Measurements from ENCODE around the gene SMARCD3. TPM values are rescaled to one million over a fixed set of nuclear protein-coding genes. Genes with fewer than 3 reads are reported as not detected.
A peak's percentile ranks its signal among the peaks of the same experiment; 100 is the strongest.

Gene SMARCD3
- total and polyA plus RNA-seq, 9 of the 15 experiments (the other 6 are each of a cell fraction or from before 2014, with no cell fraction given): 0.43 to 3.6 (median 2.6) TPM

DNA sequence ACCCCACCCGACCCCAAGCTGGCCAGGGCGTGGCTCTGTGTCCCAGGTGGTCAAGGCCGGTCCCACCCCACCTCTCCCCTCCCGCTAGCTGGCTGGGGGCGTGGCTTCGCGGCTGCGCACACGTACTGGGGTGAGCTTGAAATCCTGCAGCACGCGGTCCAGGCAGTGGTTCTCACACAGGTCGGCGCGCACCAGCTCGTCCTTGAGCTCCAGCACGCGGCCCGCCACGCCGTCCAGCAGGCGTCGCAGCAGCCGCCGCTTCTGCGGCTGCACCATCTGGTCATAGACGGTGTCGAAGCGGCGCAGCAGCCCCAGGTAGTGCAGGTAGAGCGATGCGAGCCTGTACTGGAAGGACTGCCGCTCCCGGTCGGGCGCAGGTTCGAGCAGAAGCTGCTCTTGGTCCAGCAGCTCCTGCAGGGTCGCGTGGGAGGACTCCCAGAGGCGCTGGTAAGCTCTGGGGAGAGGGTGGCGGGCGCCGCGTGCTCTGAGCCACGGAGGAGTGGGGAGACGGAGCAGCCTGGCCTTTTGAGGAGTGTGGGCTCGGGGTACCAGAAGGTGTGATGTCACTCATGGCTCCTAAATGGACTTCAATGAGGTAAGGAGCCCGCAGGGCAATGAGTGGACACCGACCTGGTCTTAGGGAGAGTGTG lies 44.0 kb downstream of the SMARCD3 start (continued):
- TF ChIP-seq, protein P1, sequence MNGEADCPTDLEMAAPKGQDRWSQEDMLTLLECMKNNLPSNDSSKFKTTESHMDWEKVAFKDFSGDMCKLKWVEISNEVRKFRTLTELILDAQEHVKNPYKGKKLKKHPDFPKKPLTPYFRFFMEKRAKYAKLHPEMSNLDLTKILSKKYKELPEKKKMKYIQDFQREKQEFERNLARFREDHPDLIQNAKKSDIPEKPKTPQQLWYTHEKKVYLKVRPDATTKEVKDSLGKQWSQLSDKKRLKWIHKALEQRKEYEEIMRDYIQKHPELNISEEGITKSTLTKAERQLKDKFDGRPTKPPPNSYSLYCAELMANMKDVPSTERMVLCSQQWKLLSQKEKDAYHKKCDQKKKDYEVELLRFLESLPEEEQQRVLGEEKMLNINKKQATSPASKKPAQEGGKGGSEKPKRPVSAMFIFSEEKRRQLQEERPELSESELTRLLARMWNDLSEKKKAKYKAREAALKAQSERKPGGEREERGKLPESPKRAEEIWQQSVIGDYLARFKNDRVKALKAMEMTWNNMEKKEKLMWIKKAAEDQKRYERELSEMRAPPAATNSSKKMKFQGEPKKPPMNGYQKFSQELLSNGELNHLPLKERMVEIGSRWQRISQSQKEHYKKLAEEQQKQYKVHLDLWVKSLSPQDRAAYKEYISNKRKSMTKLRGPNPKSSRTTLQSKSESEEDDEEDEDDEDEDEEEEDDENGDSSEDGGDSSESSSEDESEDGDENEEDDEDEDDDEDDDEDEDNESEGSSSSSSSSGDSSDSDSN (IDR thresholded peaks at IDR 0.05; ENCODE audit: borderline replicate concordance in 1 of 2, low read depth in 2 of 2, low read length in 2 of 2): 0 out of 4 replicates have a peak, but pooled peaks of 1 of the 2 experiments have one; percentile 32
- TF ChIP-seq CBX3 (IDR thresholded peaks at IDR 0.05; ENCODE audit: borderline replicate concordance in 1 of 2, low read length in 2 of 2): peak in 1 of 2 experiments; percentile 83; a peak in 1 of 3 replicates
- TF ChIP-seq, protein P2, sequence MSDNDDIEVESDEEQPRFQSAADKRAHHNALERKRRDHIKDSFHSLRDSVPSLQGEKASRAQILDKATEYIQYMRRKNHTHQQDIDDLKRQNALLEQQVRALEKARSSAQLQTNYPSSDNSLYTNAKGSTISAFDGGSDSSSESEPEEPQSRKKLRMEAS (CRISPR knock-in tag; IDR thresholded peaks at IDR 0.05): peak; percentile 96
- TF ChIP-seq CTBP1 (IDR thresholded peaks at IDR 0.05; ENCODE audit: borderline replicate concordance): peak; percentile 38; the same call in 1 of the 2 replicates
- TF ChIP-seq, protein P3, sequence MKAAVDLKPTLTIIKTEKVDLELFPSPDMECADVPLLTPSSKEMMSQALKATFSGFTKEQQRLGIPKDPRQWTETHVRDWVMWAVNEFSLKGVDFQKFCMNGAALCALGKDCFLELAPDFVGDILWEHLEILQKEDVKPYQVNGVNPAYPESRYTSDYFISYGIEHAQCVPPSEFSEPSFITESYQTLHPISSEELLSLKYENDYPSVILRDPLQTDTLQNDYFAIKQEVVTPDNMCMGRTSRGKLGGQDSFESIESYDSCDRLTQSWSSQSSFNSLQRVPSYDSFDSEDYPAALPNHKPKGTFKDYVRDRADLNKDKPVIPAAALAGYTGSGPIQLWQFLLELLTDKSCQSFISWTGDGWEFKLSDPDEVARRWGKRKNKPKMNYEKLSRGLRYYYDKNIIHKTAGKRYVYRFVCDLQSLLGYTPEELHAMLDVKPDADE (conservative IDR thresholded peaks at IDR 0.05; ENCODE audit: control insufficient read depth, low read depth, low read length): 0 out of 2 replicates have a peak, but pooled peaks have one; percentile 44
- TF ChIP-seq HMG20B (CRISPR knock-in tag; IDR thresholded peaks at IDR 0.05): no peak
- TF ChIP-seq ZNF232 (CRISPR knock-in tag; IDR thresholded peaks at IDR 0.05): 0 out of 2 replicates have a peak, but pooled peaks have one; percentile 77
- TF ChIP-seq, protein P4, sequence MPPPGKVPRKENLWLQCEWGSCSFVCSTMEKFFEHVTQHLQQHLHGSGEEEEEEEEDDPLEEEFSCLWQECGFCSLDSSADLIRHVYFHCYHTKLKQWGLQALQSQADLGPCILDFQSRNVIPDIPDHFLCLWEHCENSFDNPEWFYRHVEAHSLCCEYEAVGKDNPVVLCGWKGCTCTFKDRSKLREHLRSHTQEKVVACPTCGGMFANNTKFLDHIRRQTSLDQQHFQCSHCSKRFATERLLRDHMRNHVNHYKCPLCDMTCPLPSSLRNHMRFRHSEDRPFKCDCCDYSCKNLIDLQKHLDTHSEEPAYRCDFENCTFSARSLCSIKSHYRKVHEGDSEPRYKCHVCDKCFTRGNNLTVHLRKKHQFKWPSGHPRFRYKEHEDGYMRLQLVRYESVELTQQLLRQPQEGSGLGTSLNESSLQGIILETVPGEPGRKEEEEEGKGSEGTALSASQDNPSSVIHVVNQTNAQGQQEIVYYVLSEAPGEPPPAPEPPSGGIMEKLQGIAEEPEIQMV (tag; conservative IDR thresholded peaks at IDR 0.05; ENCODE audit: low read depth): peak; percentile 90
- peak; percentile 63; the same call in 1 of the 2 replicates for TF ChIP-seq FOXP1 (CRISPR knock-in tag; IDR thresholded peaks at IDR 0.05)
- no peak for TF ChIP-seq ZNF830 (CRISPR knock-in tag; IDR thresholded peaks at IDR 0.05)
- TF ChIP-seq PCBP2 (IDR thresholded peaks at IDR 0.05; ENCODE audit: low read depth, low read length, poor library complexity, severe bottlenecking): no peak
- TF ChIP-seq NCOA4 (IDR thresholded peaks at IDR 0.05; ENCODE audit: partially characterized antibody): no peak
- TF ChIP-seq, protein P5, sequence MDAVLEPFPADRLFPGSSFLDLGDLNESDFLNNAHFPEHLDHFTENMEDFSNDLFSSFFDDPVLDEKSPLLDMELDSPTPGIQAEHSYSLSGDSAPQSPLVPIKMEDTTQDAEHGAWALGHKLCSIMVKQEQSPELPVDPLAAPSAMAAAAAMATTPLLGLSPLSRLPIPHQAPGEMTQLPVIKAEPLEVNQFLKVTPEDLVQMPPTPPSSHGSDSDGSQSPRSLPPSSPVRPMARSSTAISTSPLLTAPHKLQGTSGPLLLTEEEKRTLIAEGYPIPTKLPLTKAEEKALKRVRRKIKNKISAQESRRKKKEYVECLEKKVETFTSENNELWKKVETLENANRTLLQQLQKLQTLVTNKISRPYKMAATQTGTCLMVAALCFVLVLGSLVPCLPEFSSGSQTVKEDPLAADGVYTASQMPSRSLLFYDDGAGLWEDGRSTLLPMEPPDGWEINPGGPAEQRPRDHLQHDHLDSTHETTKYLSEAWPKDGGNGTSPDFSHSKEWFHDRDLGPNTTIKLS (IDR thresholded peaks at IDR 0.05; ENCODE audit: borderline replicate concordance, low read depth): no peak
- peak; percentile 78; the same call in 1 of the 2 replicates for TF ChIP-seq EHMT2 (IDR thresholded peaks at IDR 0.05)
- peak; percentile 12; the same call in 1 of the 2 replicates for TF ChIP-seq BHLHE40 (IDR thresholded peaks at IDR 0.05; ENCODE audit: low read length)
- no peak for TF ChIP-seq POLR2A (conservative IDR thresholded peaks at IDR 0.05)
- 0 out of 2 replicates have a peak, but pooled peaks have one; percentile 16 for TF ChIP-seq STAG1 (CRISPR knock-in tag; IDR thresholded peaks at IDR 0.05; ENCODE audit: borderline replicate concordance)
- TF ChIP-seq, protein P6, sequence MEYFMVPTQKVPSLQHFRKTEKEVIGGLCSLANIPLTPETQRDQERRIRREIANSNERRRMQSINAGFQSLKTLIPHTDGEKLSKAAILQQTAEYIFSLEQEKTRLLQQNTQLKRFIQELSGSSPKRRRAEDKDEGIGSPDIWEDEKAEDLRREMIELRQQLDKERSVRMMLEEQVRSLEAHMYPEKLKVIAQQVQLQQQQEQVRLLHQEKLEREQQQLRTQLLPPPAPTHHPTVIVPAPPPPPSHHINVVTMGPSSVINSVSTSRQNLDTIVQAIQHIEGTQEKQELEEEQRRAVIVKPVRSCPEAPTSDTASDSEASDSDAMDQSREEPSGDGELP (CRISPR knock-in tag; IDR thresholded peaks at IDR 0.05; ENCODE audit: borderline replicate concordance): peak; percentile 55; the same call in 1 of the 2 replicates

Measured in K562 (cell line).